ENCODE data around the gene LEF1. TPM values are rescaled to one million over a fixed set of nuclear protein-coding genes. Genes with fewer than 3 reads are reported as not detected.

The LEF1 gene
- total and polyA plus RNA-seq, 9 of the 15 experiments (the other 6 are each of a cell fraction or from before 2014, with no cell fraction given) = 15.1 to 81.1 (median 29.7) TPM

DNA sequence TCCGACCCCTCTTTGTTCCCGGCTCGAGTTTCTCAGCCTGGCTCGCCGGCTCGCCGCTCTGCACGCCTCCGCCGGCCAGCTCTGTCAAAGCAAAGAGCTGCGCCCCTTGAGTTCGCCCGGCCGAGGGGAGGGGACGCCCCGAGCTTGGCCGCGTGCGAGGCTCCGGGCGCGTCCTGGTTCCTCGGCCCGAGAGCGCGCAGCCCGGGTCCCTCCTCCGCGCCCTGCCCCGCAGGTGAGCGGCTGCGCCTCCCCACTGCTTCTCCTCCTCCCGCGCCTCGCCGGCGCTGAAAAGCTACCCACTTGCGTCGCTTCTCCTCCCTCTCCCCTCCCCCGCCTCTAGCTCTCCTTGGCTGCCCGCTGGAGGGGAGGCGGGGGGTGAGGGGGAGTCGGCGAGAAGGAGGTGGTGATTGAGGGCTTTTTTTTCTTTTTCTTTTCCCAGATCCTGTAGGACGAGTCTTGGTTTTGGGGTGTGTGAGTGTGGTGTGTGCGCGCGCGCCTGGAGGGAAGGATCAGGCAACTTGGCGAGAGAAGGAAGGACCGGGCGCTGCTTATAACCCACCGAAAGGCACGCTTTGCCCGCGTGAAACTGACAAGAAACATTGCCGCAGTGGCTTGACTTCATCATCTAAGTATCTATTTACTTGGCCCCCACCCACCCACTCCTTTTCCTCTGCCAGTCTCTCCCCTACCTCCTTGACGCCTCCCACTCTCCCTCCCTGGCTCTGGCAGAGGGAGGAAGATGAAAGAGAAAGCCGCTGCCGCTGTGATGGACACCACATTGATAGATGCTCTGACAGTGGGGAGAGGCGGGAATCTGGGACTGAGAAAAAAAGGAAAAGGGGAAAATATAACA, at the start of gene LEF1 (continued):
- peak; percentile 31 for TF ChIP-seq HMGN3 (IDR thresholded peaks at IDR 0.05; ENCODE audit: borderline replicate concordance, extremely low read depth, insufficient read length, low read depth, low read length)
- TF ChIP-seq CHAMP1 (IDR thresholded peaks at IDR 0.05) = no peak
- TF ChIP-seq BHLHE40 (IDR thresholded peaks at IDR 0.05; ENCODE audit: low read length) = no peak
- no peak for TF ChIP-seq SIX5 (IDR thresholded peaks at IDR 0.05; ENCODE audit: borderline replicate concordance in 1 of 2, insufficient read depth in 1 of 2, low read depth in 1 of 2, low read length in 2 of 2)
- peak; percentile 64 for TF ChIP-seq HNRNPLL (IDR thresholded peaks at IDR 0.05; ENCODE audit: low read depth, low read length, poor library complexity, severe bottlenecking)
- TF ChIP-seq CXXC5 (CRISPR knock-in tag; IDR thresholded peaks at IDR 0.05) = peak; percentile 75; the same call in 1 of the 2 replicates
- TF ChIP-seq, protein P1, sequence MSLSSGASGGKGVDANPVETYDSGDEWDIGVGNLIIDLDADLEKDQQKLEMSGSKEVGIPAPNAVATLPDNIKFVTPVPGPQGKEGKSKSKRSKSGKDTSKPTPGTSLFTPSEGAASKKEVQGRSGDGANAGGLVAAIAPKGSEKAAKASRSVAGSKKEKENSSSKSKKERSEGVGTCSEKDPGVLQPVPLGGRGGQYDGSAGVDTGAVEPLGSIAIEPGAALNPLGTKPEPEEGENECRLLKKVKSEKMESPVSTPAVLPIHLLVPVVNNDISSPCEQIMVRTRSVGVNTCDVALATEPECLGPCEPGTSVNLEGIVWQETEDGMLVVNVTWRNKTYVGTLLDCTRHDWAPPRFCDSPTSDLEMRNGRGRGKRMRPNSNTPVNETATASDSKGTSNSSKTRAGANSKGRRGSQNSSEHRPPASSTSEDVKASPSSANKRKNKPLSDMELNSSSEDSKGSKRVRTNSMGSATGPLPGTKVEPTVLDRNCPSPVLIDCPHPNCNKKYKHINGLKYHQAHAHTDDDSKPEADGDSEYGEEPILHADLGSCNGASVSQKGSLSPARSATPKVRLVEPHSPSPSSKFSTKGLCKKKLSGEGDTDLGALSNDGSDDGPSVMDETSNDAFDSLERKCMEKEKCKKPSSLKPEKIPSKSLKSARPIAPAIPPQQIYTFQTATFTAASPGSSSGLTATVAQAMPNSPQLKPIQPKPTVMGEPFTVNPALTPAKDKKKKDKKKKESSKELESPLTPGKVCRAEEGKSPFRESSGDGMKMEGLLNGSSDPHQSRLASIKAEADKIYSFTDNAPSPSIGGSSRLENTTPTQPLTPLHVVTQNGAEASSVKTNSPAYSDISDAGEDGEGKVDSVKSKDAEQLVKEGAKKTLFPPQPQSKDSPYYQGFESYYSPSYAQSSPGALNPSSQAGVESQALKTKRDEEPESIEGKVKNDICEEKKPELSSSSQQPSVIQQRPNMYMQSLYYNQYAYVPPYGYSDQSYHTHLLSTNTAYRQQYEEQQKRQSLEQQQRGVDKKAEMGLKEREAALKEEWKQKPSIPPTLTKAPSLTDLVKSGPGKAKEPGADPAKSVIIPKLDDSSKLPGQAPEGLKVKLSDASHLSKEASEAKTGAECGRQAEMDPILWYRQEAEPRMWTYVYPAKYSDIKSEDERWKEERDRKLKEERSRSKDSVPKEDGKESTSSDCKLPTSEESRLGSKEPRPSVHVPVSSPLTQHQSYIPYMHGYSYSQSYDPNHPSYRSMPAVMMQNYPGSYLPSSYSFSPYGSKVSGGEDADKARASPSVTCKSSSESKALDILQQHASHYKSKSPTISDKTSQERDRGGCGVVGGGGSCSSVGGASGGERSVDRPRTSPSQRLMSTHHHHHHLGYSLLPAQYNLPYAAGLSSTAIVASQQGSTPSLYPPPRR (CRISPR knock-in tag; IDR thresholded peaks at IDR 0.05; ENCODE audit: borderline replicate concordance) = no peak
- TF ChIP-seq GATAD2B (IDR thresholded peaks at IDR 0.05; ENCODE audit: borderline replicate concordance) = no peak
- TF ChIP-seq PML (IDR thresholded peaks at IDR 0.05; ENCODE audit: low read length) = no peak
- TF ChIP-seq POLR2A (conservative IDR thresholded peaks at IDR 0.05) = peak; percentile 62
- TF ChIP-seq KAT7 (CRISPR knock-in tag; IDR thresholded peaks at IDR 0.05; ENCODE audit: borderline replicate concordance) = 0 out of 2 replicates have a peak, but pooled peaks have one; percentile 56
- peak in 2 of 3 experiments; percentile 33 to 47 for TF ChIP-seq YY1 (IDR thresholded peaks at IDR 0.05; ENCODE audit: borderline replicate concordance in 1 of 3, control insufficient read depth in 1 of 3, extremely low read depth in 1 of 3, insufficient read depth in 3 of 3, insufficient read length in 1 of 3, insufficient replicate concordance in 2 of 3, low read depth in 1 of 3, low read length in 2 of 3)
- TF ChIP-seq VEZF1 (CRISPR knock-in tag; IDR thresholded peaks at IDR 0.05) = peak; percentile 70
- 0 out of 4 replicates have a peak, but pooled peaks of 1 of the 2 experiments have one; percentile 16 for TF ChIP-seq KDM1A (IDR thresholded peaks at IDR 0.05)
- peak; percentile 28; the same call in 1 of the 2 replicates for TF ChIP-seq SP1 (CRISPR knock-in tag; IDR thresholded peaks at IDR 0.05)
- peak; percentile 58; the same call in 1 of the 2 replicates for TF ChIP-seq SAFB (IDR thresholded peaks at IDR 0.05; ENCODE audit: borderline replicate concordance, low read depth, low read length)

All from K562 (cell line).